Upper lobe of left lung (tissue), 4 donors: Measurements from ENCODE around the gene EML4.

Source experiments
- EP300 ChIP-seq, 4 donors: sonication (generic); formaldehyde crosslinking; IDR thresholded peaks; one replicate each; pipeline ENCODE4 v1.5.1; 2017; ENCODE audit warnings: antibody characterized with exemption in 4 of 4, control low read depth in 2 of 4
- POLR2A ChIP-seq, 4 donors: fragments of 450-650 bp; IDR thresholded peaks; one replicate each; pipeline ENCODE4 v1.5.1; 2016 to 2017; ENCODE audit warnings: antibody characterized with exemption in 4 of 4, mild to moderate bottlenecking in 2 of 4
- POLR2AphosphoS5 ChIP-seq, 2 donors: sonication (generic); formaldehyde crosslinking; IDR thresholded peaks; one replicate each; pipeline ENCODE4 v1.5.1; 2017; ENCODE audit warnings: antibody characterized with exemption in 2 of 2
- TF ChIP-seq, protein P1 (sequence below), 6 experiments: fragments of 450-650 bp in 4 of 6; fragments of 200-600 bp in 2 of 6; sonication (generic) in 2 of 6; IDR thresholded peaks; one replicate each; pipeline ENCODE4 v1.5.1; 2016 to 2019; ENCODE audit warnings: antibody characterized with exemption in 6 of 6

GRCh38 chr2:42252464-42252863 is 83.3 kb downstream of the EML4 start:
- TF ChIP-seq POLR2A (IDR thresholded peaks at IDR 0.05): no peak
- TF ChIP-seq, protein P1, sequence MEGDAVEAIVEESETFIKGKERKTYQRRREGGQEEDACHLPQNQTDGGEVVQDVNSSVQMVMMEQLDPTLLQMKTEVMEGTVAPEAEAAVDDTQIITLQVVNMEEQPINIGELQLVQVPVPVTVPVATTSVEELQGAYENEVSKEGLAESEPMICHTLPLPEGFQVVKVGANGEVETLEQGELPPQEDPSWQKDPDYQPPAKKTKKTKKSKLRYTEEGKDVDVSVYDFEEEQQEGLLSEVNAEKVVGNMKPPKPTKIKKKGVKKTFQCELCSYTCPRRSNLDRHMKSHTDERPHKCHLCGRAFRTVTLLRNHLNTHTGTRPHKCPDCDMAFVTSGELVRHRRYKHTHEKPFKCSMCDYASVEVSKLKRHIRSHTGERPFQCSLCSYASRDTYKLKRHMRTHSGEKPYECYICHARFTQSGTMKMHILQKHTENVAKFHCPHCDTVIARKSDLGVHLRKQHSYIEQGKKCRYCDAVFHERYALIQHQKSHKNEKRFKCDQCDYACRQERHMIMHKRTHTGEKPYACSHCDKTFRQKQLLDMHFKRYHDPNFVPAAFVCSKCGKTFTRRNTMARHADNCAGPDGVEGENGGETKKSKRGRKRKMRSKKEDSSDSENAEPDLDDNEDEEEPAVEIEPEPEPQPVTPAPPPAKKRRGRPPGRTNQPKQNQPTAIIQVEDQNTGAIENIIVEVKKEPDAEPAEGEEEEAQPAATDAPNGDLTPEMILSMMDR (IDR thresholded peaks at IDR 0.05): no peak
- no peak for TF ChIP-seq POLR2AphosphoS5 (IDR thresholded peaks at IDR 0.05)
- no peak for TF ChIP-seq EP300 (IDR thresholded peaks at IDR 0.05)
